Stimulated activated CD8-positive, alpha-beta memory T cell treated with anti-CD3 and anti-CD28 coated beads, Interleukin-4, amount 100 ng/mL, for 1 hour (primary cell): Measurements from ENCODE around the gene SLC66A2.

Experiments
- DNase-seq, 2 donors: peaks; one replicate each; pipeline ENCODE4 v3.0.0-alpha.2; 2020; ENCODE audit warnings: low read depth in 2 of 2, low spot score in 1 of 2

Gene SLC66A2

GRCh38 chr18:79904357-79905147, 46.9 kb downstream of the SLC66A2 start:
- no peak for DNase-seq

- no peak for DNase-seq
Measured at GRCh38 chr18:79903787-79904356, 47.6 kb downstream of the SLC66A2 start.

- no peak for DNase-seq
Measured at GRCh38 chr18:79903071-79903635, 48.3 kb downstream of the SLC66A2 start.

GRCh38 chr18:79902640-79903039, 48.8 kb downstream of the SLC66A2 start:
- no peak for DNase-seq

- DNase-seq = no peak
Measured at GRCh38 chr18:79902075-79902474, 49.4 kb downstream of the SLC66A2 start.

- DNase-seq = no peak
Measured at GRCh38 chr18:79901665-79902064, 49.8 kb downstream of the SLC66A2 start.

- DNase-seq = no peak
Measured at GRCh38 chr18:79900610-79901570, 50.6 kb downstream of the SLC66A2 start.

- no peak for DNase-seq
Measured at GRCh38 chr18:79899609-79900445, 51.6 kb downstream of the SLC66A2 start.

- no peak for DNase-seq
Measured at GRCh38 chr18:79898952-79899608, 52.4 kb downstream of the SLC66A2 start.

- no peak for DNase-seq
Measured at GRCh38 chr18:79897940-79898625, 53.4 kb downstream of the SLC66A2 start.

GRCh38 chr18:79896738-79897137, 54.7 kb downstream of the SLC66A2 start:
- no peak for DNase-seq

- DNase-seq = no peak
Measured at GRCh38 chr18:79890674-79891073, 60.8 kb downstream of the SLC66A2 start.

- no peak for DNase-seq
Measured at GRCh38 chr18:79889569-79889968, 61.9 kb downstream of the SLC66A2 start.

- DNase-seq = no peak
Measured at GRCh38 chr18:79888016-79888415, 63.4 kb downstream of the SLC66A2 start.

- no peak for DNase-seq
Measured at GRCh38 chr18:79887181-79888000, 64.1 kb downstream of the SLC66A2 start.

GRCh38 chr18:79884963-79885728, 66.3 kb downstream of the SLC66A2 start:
- no peak for DNase-seq

GRCh38 chr18:79884294-79884962, 67.0 kb downstream of the SLC66A2 start:
- DNase-seq = no peak
